Raji (cell line): ENCODE measurements around the gene LIMCH1.

ENCODE experiments used
- POLR2A ChIP-seq: IDR thresholded peaks from 2 replicates; pipeline ENCODE4 v1.6.1; 2011; ENCODE audit warnings: low read depth, low read length, control low read depth; ENCODE audit not compliant: insufficient read depth

The LIMCH1 gene

DNA sequence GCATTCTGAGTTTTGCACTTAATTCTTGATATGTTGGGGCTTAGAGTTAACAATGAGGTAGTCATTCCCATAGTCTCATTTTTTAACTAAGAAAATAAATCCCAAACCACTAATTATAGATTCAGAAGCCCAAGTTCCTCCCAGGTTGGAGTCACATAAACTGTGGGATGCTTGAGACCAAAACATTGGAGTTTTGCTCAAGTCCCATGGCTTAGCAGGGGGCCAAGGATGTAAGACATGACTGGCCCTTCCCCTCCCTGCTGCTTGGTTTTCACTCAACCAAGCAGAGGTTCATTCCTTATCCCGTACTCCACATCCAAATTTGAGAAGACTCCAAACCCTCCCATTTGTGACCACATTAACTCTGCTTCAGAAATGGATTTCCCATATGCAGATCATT is 101.3 kb downstream of the LIMCH1 start:
- TF ChIP-seq POLR2A = no peak

GRCh38 chr4:41640906-41641305 is 102.9 kb downstream of the LIMCH1 start:
- no peak for TF ChIP-seq POLR2A

DNA sequence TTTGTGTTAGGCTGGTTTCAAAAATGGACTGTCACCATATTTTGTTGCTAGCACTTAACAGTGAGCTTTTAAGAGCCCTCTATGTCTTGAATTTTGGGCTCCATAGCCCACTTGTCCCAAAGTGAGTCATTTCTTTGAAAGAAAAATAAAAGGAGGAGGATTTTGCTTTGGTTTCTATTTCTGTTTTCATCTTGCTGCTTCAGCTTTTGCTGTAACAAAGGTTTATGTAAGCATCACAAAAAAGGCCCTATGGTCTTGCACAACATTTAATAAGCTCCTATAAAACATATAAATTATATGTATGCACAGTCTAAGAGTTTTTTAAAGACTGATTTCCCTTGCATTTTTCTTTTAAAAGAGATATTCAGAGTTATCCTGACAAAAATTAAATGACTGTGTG is 105.4 kb downstream of the LIMCH1 start:
- TF ChIP-seq POLR2A = no peak

GRCh38 chr4:41644288-41644914 is 106.4 kb downstream of the LIMCH1 start:
- no peak for TF ChIP-seq POLR2A

DNA sequence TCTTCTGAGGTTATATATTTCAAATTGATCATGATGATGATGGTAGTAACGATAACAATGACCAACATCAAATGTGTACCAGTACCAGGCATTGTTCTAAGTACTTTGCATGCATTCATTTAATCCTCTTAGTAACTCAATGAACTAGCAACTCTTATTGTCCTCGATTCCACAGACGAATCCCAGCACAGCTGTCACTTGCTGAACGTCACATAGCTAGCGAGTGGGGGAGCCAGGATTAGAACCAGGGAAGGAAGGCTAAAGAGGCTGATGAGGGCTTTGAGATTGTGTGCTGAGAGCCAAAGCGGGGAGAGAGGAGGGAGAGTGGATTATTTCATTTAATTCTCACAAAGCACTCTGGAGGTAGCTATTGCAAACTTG is 106.9 kb downstream of the LIMCH1 start:
- TF ChIP-seq POLR2A = no peak

DNA sequence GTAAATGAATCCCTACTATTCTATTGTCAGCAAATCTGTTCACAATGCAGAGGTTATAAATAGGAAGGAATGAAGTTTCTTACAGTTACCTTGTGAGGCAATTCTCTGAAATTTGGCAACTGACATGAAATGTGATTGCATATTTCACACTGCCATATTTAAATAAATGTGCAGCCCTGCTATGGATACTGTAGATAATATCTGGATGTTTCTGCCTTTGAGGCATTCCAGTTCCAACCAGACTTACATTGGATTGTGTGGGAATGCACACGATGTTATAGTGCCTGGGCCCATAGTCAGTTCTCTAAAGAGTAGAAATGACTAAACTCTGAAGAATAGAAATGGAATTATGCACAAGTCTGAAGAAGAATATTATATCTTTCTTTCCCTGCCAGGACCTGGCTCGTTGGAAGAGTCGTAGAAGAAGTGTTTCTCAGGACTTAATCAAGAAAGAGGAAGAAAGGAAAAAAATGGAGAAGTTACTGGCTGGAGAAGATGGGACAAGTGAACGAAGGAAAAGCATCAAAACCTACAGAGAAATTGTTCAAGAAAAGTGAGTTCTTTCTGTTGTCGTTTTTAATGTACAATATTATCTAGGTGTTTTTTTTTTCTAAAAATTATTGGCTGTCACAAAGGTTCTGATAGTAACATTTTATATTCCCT is 107.9 kb downstream of the LIMCH1 start:
- TF ChIP-seq POLR2A = no peak

DNA sequence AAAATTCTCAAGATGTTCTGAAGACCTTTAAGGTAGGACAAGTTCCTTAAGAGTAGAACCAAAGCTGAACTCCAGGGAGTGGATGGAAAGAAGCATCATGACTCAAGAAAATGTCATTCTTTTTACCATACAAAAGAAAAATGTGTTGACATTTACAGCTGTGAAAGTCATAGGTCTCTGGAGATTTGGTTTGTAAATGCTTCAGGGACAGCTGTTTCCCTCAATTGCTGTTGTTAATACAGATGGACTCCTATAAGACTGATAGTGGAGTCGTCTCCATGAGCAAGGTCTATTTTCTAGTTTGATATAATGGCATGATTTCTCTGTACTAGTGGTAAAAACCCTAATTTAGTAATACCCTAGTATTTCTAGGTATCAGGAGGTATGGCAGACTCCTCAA is 108.9 kb downstream of the LIMCH1 start:
- TF ChIP-seq POLR2A = no peak

GRCh38 chr4:41647383-41647782 is 109.4 kb downstream of the LIMCH1 start:
- no peak for TF ChIP-seq POLR2A

DNA sequence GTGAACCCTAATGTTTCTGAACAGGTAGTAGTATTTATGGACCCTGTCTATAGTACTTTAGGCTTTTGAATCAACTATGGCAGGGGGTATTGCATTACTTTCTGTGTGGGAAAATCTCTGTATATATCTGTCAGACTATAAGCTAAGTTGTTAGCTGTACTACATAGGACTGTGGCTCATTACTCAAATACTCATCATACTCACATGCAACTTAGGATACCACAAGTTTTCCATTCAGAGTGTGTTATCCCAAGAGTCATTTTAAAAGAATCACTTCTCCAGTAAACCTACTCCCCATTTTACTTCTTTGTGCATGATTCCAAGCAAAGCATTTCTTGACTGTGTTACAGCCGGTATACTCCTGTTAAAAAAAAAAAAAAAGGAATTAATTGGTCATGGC is 115.0 kb downstream of the LIMCH1 start:
- no peak for TF ChIP-seq POLR2A

DNA sequence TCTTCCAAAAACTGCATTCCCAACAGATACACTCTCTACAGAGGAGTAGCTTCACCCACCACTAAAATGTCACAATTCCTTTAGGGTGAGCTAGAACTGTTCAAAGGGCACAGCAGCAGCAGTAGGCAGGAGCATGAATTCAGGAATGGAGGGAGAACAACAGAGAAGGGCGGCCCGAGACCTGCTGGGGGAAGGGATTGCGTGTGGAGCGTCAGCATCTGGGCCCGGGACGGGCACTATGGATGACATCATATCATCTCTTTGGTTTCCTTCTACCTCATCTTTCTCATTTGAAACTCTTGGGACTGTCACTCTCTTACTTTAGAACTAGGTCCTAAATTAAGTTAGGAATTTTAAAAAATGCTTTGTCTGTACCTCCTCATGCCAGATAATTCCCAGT is 115.6 kb downstream of the LIMCH1 start:
- TF ChIP-seq POLR2A = no peak

DNA sequence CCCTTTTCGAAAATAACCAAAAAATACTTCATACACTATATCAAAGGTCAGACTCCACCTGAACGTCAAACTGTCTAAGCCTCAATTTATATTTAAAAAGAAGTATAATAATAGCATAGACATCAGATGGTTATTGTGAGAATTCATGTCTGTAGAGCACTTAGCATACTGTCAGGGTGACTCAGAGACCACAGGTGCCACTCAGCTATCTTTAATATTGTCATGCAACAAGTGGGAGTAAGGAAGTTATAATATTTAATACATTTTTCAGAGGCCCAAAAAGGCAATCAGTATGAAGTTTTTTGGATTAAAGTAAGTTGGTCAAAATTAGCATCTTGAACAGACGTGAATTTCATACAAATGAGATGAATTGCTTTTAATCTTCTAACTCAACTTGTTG is 117.2 kb downstream of the LIMCH1 start:
- TF ChIP-seq POLR2A = no peak

- no peak for TF ChIP-seq POLR2A
Measured at GRCh38 chr4:41656106-41656505, 118.1 kb downstream of the LIMCH1 start.

DNA sequence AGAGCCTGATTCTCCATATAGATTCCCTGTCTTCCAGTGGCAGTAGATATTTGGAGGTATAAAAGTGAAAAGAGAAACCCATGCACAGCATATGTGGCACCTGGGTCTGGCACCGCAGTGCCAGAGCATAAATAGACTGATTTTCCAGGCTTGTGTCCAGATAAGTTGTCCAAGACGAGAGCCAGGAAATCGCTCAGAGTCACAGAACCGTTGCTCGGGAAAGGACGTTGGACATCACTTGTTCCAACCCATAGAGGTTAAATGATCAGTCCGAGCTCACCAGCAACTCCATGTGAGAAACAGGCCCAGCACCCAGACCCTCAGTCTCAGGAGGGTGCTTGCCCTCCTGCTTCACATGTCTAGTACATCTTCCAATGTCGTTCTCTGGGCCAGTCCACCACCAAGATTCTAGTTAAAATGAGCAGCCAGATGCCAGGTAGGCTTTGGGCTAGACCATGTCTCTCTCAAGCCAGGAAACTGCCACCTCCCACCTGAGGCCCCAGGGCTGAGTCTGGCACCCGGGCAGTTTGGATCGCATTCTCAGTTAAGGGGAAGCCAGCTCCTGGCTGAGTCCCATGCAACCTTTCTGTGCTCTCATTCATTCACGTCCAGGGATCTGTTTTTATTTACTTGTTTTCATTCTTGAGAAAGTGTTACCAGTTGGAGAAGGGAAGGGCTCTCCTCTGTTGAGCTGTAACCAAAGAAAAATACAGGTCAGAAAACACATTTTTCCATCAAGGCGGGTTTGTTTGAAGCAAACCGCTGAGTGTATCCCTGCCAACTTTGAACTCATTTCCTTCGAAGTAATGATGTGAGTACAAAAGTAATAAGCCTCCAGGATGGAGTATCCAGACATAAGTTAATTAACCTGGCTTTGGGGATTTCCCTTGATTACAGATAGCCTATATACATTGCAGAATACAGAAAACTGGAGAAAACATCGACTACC is 118.9 kb downstream of the LIMCH1 start:
- no peak for TF ChIP-seq POLR2A

GRCh38 chr4:41657561-41657960 is 119.6 kb downstream of the LIMCH1 start:
- TF ChIP-seq POLR2A = no peak

DNA sequence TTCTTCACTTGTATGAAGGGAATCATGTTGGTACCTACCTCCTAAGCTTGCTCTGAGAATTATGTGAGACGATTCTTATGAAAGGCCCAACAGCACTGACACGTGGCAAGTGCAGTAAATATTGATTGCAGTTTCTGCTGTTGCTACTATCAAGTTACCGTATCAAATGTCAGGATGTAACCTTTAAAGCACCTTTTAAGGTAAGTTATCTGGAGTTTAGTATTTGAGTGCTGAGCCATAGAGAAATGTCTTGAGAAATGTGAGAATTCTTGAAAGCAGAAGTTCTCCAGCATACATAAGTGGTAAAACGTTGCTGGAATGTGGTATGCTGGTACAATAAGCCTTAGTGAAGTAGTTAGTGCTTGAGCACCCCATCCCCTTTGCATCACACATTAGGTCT is 120.2 kb downstream of the LIMCH1 start:
- no peak for TF ChIP-seq POLR2A

DNA sequence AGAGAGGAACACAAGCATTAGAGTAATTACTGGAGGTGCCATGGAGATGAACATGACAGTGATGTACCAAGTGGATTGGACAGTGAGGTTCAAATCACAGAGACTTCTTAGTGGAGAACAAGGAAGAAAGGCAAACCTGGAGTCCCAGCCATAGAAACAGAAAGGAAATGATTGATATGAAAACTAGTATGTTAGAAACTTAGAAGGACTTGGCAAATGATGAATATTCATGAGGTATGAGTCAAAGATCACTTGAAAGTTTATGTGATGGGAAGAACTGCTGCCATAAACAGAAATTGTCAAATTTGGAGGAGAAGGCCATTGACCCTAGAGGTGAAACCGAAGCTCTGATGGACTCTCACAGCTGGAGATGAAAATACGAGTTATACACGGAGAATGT is 122.4 kb downstream of the LIMCH1 start:
- TF ChIP-seq POLR2A = no peak

DNA sequence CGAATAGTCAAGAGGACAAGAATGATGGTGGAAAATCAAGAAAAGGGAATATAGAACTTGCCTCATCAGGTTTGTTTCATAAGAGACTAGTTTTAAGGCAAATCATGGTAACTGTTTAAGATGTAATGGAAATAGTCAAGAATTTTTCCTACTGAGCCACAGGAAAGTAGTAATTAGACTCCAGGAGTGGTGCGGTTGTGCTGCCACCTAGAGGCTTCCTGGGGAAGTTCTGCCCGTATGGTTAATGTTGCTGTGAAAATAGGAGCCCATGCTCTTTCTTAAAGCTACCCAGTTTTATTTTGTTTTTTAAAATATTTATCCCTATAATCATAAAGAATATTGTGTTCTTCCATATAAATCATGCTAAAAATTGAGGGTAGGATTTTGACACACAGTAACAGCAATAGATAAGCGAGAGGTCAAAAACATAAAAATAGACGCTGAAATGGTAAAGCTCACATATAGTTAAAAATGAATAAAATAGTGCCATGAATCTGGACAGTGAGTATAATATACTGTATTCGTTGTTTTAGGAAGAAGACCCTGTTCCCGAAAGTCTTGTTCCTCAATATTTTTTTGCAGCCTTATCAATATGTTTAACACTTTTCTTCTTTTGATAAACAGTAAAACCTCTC is 123.6 kb downstream of the LIMCH1 start:
- TF ChIP-seq POLR2A = no peak
